CD4-positive, CD25-positive, alpha-beta regulatory T cell (primary cell): ENCODE results near the gene PARD3. TPM values are rescaled to one million over a fixed set of nuclear protein-coding genes. Genes with fewer than 3 reads are reported as not detected.

Experiments
- ATAC-seq, 2 donors: fragments of 150-1000 bp; cut with Tn5 transposase; one replicate each; pipeline ENCODE4 v1.10.0; 2021; ENCODE audit warnings: low read depth in 2 of 2, moderate number of reproducible peaks in 2 of 2, moderate library complexity in 1 of 2
- DNase-seq, 3 donors: peaks; one replicate each; pipeline versions ENCODE4 v3.0.0 to v3.0.0-alpha.2; 2012 to 2022; ENCODE audit warnings: mixed read lengths in 1 of 3
- H3K27ac ChIP-seq: one replicate; pipeline ENCODE4 v1.7.0; 2013; ENCODE audit warnings: mild to moderate bottlenecking, low read length; ENCODE audit not compliant: insufficient read depth, poor library complexity, severe bottlenecking
- H3K27me3 ChIP-seq: one replicate; pipeline ENCODE4 v1.7.0; 2013; ENCODE audit warnings: low read length; ENCODE audit not compliant: control insufficient read depth, insufficient read depth
- H3K36me3 ChIP-seq: one replicate; pipeline ENCODE4 v1.7.0; 2013; ENCODE audit warnings: mild to moderate bottlenecking, low read length, moderate library complexity; ENCODE audit not compliant: control insufficient read depth, insufficient read depth
- H3K4me1 ChIP-seq: 2 replicates; pipeline ENCODE4 v1.7.0; 2013; ENCODE audit warnings: mild to moderate bottlenecking, low read length; ENCODE audit not compliant: insufficient read depth, control insufficient read depth, poor library complexity, severe bottlenecking
- H3K4me3 ChIP-seq: one replicate; pipeline ENCODE4 v1.7.0; 2013; ENCODE audit warnings: low read depth, mild to moderate bottlenecking, low read length, moderate library complexity
- H3K9me3 ChIP-seq, 2 experiments: 1 replicate in 1 of 2; 2 replicates in 1 of 2; pipeline ENCODE4 v1.7.0; 2013; ENCODE audit warnings: low read length in 2 of 2, mild to moderate bottlenecking in 1 of 2, moderate library complexity in 1 of 2; ENCODE audit not compliant: control insufficient read depth in 2 of 2
- H3K27ac Mint-ChIP-seq, 3 donors: one replicate each; pipeline ENCODE4 v1.8.0; 2020 to 2022; ENCODE audit warnings: mild to moderate bottlenecking in 3 of 3, mixed read lengths in 3 of 3, moderate library complexity in 2 of 3
- H3K27me3 Mint-ChIP-seq: one replicate; pipeline ENCODE4 v1.8.0; 2022; ENCODE audit warnings: mild to moderate bottlenecking, mixed read lengths
- H3K36me3 Mint-ChIP-seq: one replicate; pipeline ENCODE4 v1.8.0; 2020; ENCODE audit warnings: mixed read lengths
- H3K4me1 Mint-ChIP-seq, 4 donors: one replicate each; pipeline ENCODE4 v1.8.0; 2020 to 2022; ENCODE audit warnings: mixed read lengths in 4 of 4, mild to moderate bottlenecking in 1 of 4
- H3K4me3 Mint-ChIP-seq, 4 donors: one replicate each; pipeline ENCODE4 v1.8.0; 2020 to 2022; ENCODE audit warnings: mild to moderate bottlenecking in 4 of 4, mixed read lengths in 4 of 4, moderate library complexity in 3 of 4
- H3K9me3 Mint-ChIP-seq, 7 donors: one replicate each; pipeline ENCODE4 v1.8.0; 2020 to 2022; ENCODE audit warnings: mixed read lengths in 7 of 7, mild to moderate bottlenecking in 3 of 7, moderate library complexity in 2 of 7
- polyA plus RNA-seq, 4 donors: library from polyadenylated mRNA; unstranded; fragments of 300-500 nt; fragmentation: Illumina TruSeq; gene quantifications; one replicate each; pipeline ENCODE4 v1.2.3, GENCODE V29; 2021
- total RNA-seq: library from RNA; stranded (reverse); gene quantifications from one replicate; pipeline ENCODE4 v1.2.3, GENCODE V29; 2022

Gene PARD3
- total and polyA plus RNA-seq, 5 donors from 2014 or later: 0.08 to 0.79 TPM; not detected in 3

- H3K27ac ChIP-seq: no peak overlapping the region
- H3K4me1 ChIP-seq: peaks cover 4% of the 10 kb centered on the region
- no peak for DNase-seq
- peaks cover 48% of the 10 kb centered on the region for H3K27me3 Mint-ChIP-seq
- peaks cover 20% of the 10 kb centered on the region for H3K27me3 ChIP-seq
- peak overlapping the region in 1 of 4 donors; percentile 32 for H3K4me3 Mint-ChIP-seq
- H3K4me3 ChIP-seq: no peak overlapping the region
- H3K9me3 Mint-ChIP-seq: peaks cover 0 to 3% (median 0%) of the 10 kb centered on the region in 7 donors
- H3K36me3 ChIP-seq: no peaks in the 10 kb centered on the region
- no peak for ATAC-seq
- peaks cover 0 to 17% (median 5%) of the 10 kb centered on the region in 4 donors for H3K4me1 Mint-ChIP-seq
- no peak overlapping the region for H3K27ac Mint-ChIP-seq
- no peaks in the 10 kb centered on the region for H3K36me3 Mint-ChIP-seq
- no peaks in the 10 kb centered on the region for H3K9me3 ChIP-seq
Observed at GRCh38 chr10:34817586-34817985, 2.5 kb upstream of the PARD3 start.

GRCh38 chr10:34817054-34817453, 2.0 kb upstream of the PARD3 start:
- Mint-ChIP-seq H3K4me3 (peak overlapping the region in 1 of 4 donors; percentile 32), H3K27ac (no peak overlapping the region), H3K4me1 (peaks cover 0 to 17% (median 7%) of the 10 kb centered on the region in 4 donors), H3K9me3 (peaks cover 0 to 3% (median 0%) of the 10 kb centered on the region in 7 donors), H3K36me3 (no peaks in the 10 kb centered on the region), H3K27me3 (peaks cover 54% of the 10 kb centered on the region)
- DNase-seq: no peak
- no peak for ATAC-seq
- Histone ChIP-seq H3K36me3 (no peaks in the 10 kb centered on the region), H3K27ac (no peak overlapping the region), H3K4me1 (peaks cover 4% of the 10 kb centered on the region), H3K27me3 (peaks cover 21% of the 10 kb centered on the region), H3K4me3 (no peak overlapping the region), H3K9me3 (no peaks in the 10 kb centered on the region)

GRCh38 chr10:34816501-34817002, 1.5 kb upstream of the PARD3 start:
- H3K4me3 ChIP-seq: no peak overlapping the region
- no peak for ATAC-seq
- no peak overlapping the region for H3K27ac ChIP-seq
- H3K9me3 ChIP-seq: no peaks in the 10 kb centered on the region
- Mint-ChIP-seq H3K4me3 (peak overlapping the region in 2 of 4 donors; percentile 59 to 75), H3K4me1 (peaks cover 0 to 17% (median 7%) of the 10 kb centered on the region in 4 donors), H3K27me3 (peaks cover 55% of the 10 kb centered on the region), H3K9me3 (peaks cover 0 to 3% (median 0%) of the 10 kb centered on the region in 7 donors), H3K36me3 (no peaks in the 10 kb centered on the region), H3K27ac (no peak overlapping the region)
- no peak for DNase-seq
- H3K36me3 ChIP-seq: no peaks in the 10 kb centered on the region
- H3K4me1 ChIP-seq: peaks cover 4% of the 10 kb centered on the region
- H3K27me3 ChIP-seq: peaks cover 21% of the 10 kb centered on the region

GRCh38 chr10:34816085-34816496, 995 bp upstream of the PARD3 start:
- Mint-ChIP-seq H3K4me1 (peaks cover 0 to 17% (median 7%) of the 10 kb centered on the region in 4 donors), H3K27me3 (peaks cover 55% of the 10 kb centered on the region), H3K4me3 (peak overlapping the region in 3 of 4 donors; percentile 59 to 76 (median 75)), H3K27ac (no peak overlapping the region), H3K9me3 (peaks cover 0 to 3% (median 0%) of the 10 kb centered on the region in 7 donors), H3K36me3 (no peaks in the 10 kb centered on the region)
- Histone ChIP-seq H3K4me3 (no peak overlapping the region), H3K36me3 (no peaks in the 10 kb centered on the region), H3K9me3 (no peaks in the 10 kb centered on the region), H3K27ac (no peak overlapping the region), H3K4me1 (peaks cover 4% of the 10 kb centered on the region), H3K27me3 (peaks cover 21% of the 10 kb centered on the region)
- ATAC-seq (no peak), DNase-seq (no peak)

- peaks cover 63% of the 10 kb centered on the region for H3K27me3 Mint-ChIP-seq
- H3K4me1 Mint-ChIP-seq: peaks cover 0 to 17% (median 7%) of the 10 kb centered on the region in 4 donors
- Histone ChIP-seq H3K4me1 (peaks cover 4% of the 10 kb centered on the region), H3K27me3 (peaks cover 23% of the 10 kb centered on the region), H3K4me3 (no peak overlapping the region), H3K27ac (no peak overlapping the region), H3K36me3 (no peaks in the 10 kb centered on the region), H3K9me3 (no peaks in the 10 kb centered on the region)
- no peak for ATAC-seq
- H3K36me3 Mint-ChIP-seq: no peaks in the 10 kb centered on the region
- no peak overlapping the region for H3K4me3 Mint-ChIP-seq
- peaks cover 0 to 3% (median 0%) of the 10 kb centered on the region in 7 donors for H3K9me3 Mint-ChIP-seq
- no peak overlapping the region for H3K27ac Mint-ChIP-seq
- DNase-seq: no peak
Observed at GRCh38 chr10:34814913-34815184, 247 bp downstream of the PARD3 start.

- no peak overlapping the region for H3K4me3 ChIP-seq
- H3K27me3 ChIP-seq: peaks cover 23% of the 10 kb centered on the region
- Mint-ChIP-seq H3K27ac (no peak overlapping the region), H3K27me3 (peaks cover 64% of the 10 kb centered on the region), H3K36me3 (no peaks in the 10 kb centered on the region), H3K4me3 (peak overlapping the region in 1 of 4 donors; percentile 60), H3K4me1 (peaks cover 0 to 18% (median 7%) of the 10 kb centered on the region in 4 donors), H3K9me3 (peaks cover 0 to 3% (median 0%) of the 10 kb centered on the region in 7 donors)
- no peaks in the 10 kb centered on the region for H3K36me3 ChIP-seq
- DNase-seq: no peak
- no peak for ATAC-seq
- H3K9me3 ChIP-seq: no peaks in the 10 kb centered on the region
- H3K27ac ChIP-seq: no peak overlapping the region
- peaks cover 4% of the 10 kb centered on the region for H3K4me1 ChIP-seq
Observed at GRCh38 chr10:34814223-34814912, 728 bp downstream of the PARD3 start.

GRCh38 chr10:34813626-34814222, 1.4 kb downstream of the PARD3 start:
- Mint-ChIP-seq H3K27ac (no peak overlapping the region), H3K27me3 (peaks cover 62% of the 10 kb centered on the region)

More at GRCh38 chr10:34813626-34814222, 1.4 kb downstream of the PARD3 start:
- peaks cover 4% of the 10 kb centered on the region for H3K4me1 ChIP-seq
- peaks cover 23% of the 10 kb centered on the region for H3K27me3 ChIP-seq
- H3K4me3 Mint-ChIP-seq: peak overlapping the region in 2 of 4 donors; percentile 52 to 60
- no peak for DNase-seq
- H3K4me1 Mint-ChIP-seq: peaks cover 0 to 19% (median 7%) of the 10 kb centered on the region in 4 donors
- ATAC-seq: no peak
- no peak overlapping the region for H3K27ac ChIP-seq
- H3K36me3 ChIP-seq: no peaks in the 10 kb centered on the region
- H3K4me3 ChIP-seq: no peak overlapping the region
- peaks cover 0 to 3% (median 0%) of the 10 kb centered on the region in 7 donors for H3K9me3 Mint-ChIP-seq
- H3K9me3 ChIP-seq: no peaks in the 10 kb centered on the region
- H3K36me3 Mint-ChIP-seq: no peaks in the 10 kb centered on the region
